Cardiac muscle cell (in vitro differentiated cells and primary cell): ENCODE measurements around the gene NCAM1. TPM values are rescaled to one million over a fixed set of nuclear protein-coding genes. Genes with fewer than 3 reads are reported as not detected.
A peak's percentile ranks its signal among the peaks of the same experiment; 100 is the strongest.
"Not testable (repeated sequence)": the region's sequence is repeated elsewhere in the genome, so short reads cannot be mapped to it uniquely, and the experiment has no call there.

Source experiments
- DNase-seq, 2 donors: peaks; one replicate each; pipeline versions ENCODE4 v3.0.0 to v3.0.0-alpha.2; 2010 to 2017; ENCODE audit warnings: low read depth in 1 of 2, low spot score in 1 of 2
- H3K27ac ChIP-seq: fragments of 200-600 bp; sonication (generic); 2 replicates; pipeline ENCODE4 v1.5.1; 2016
- H3K27me3 ChIP-seq: fragments of 200-600 bp; sonication (generic); 2 replicates; pipeline ENCODE4 v1.6.0; 2016; ENCODE audit warnings: control low read depth
- H3K36me3 ChIP-seq: fragments of 200-600 bp; sonication (generic); 2 replicates; pipeline ENCODE4 v1.5.1; 2016; ENCODE audit warnings: control low read depth
- H3K4me1 ChIP-seq: fragments of 200-600 bp; sonication (generic); 2 replicates; pipeline ENCODE4 v1.8.1; 2017; ENCODE audit warnings: low read depth, mild to moderate bottlenecking, mixed run types
- H3K4me3 ChIP-seq: fragments of 200-600 bp; sonication (generic); 2 replicates; pipeline ENCODE4 v1.5.1; 2016; ENCODE audit warnings: mild to moderate bottlenecking
- H3K9me3 ChIP-seq: fragments of 200-600 bp; sonication (generic); 2 replicates; pipeline ENCODE4 v1.5.1; 2017; ENCODE audit warnings: low read depth, mild to moderate bottlenecking, control low read depth
- polyA plus RNA-seq: library from polyadenylated mRNA; unstranded; fragments of >200 nt; fragmentation: Nextera tagmentation; extraction: Ambion mirVana; gene quantifications from 2 replicates; pipeline ENCODE4 v1.2.1, GENCODE V29; 2016
- total RNA-seq: library from RNA; depleted of rRNA; stranded (reverse); fragments of >200 nt; gene quantifications from 2 replicates; pipeline ENCODE4 v1.2.3, GENCODE V29; 2016
- TF ChIP-seq, protein P1 (sequence below): IDR thresholded peaks from 2 replicates; pipeline ENCODE4 v1.5.1; 2012; ENCODE audit warnings: low read depth, mild to moderate bottlenecking, low read length

NCAM1 gene
- total and polyA plus RNA-seq, 2 experiments from 2014 or later: 61.9 to 203 TPM

DNA sequence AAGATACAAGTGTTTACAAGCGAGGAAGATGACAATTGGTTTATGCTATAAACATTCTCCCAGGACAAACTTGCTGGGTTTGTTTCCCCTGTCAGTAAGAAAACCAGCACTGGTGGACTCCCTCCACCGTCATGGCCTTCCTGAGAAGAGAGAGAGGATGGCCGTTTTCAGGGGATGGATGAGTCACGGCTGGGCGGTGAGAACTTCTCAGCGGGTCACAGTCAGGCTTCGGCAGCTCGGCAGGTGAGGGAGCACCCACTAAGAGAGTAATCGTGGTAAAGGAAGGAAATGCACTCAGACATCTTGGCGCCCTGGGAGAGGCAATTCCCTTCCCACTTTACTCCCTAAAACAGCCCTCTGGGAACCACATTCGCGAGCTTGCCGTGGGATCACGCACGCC is 83.9 kb downstream of the NCAM1 start:
- Histone ChIP-seq H3K4me3 (no peak overlapping the region), H3K27me3 (no peaks in the 10 kb centered on the region), H3K9me3 (no peaks in the 10 kb centered on the region), H3K4me1 (no peaks in the 10 kb centered on the region), H3K27ac (no peak overlapping the region), H3K36me3 (no peaks in the 10 kb centered on the region)
- TF ChIP-seq, protein P1, sequence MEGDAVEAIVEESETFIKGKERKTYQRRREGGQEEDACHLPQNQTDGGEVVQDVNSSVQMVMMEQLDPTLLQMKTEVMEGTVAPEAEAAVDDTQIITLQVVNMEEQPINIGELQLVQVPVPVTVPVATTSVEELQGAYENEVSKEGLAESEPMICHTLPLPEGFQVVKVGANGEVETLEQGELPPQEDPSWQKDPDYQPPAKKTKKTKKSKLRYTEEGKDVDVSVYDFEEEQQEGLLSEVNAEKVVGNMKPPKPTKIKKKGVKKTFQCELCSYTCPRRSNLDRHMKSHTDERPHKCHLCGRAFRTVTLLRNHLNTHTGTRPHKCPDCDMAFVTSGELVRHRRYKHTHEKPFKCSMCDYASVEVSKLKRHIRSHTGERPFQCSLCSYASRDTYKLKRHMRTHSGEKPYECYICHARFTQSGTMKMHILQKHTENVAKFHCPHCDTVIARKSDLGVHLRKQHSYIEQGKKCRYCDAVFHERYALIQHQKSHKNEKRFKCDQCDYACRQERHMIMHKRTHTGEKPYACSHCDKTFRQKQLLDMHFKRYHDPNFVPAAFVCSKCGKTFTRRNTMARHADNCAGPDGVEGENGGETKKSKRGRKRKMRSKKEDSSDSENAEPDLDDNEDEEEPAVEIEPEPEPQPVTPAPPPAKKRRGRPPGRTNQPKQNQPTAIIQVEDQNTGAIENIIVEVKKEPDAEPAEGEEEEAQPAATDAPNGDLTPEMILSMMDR: no peak
- DNase-seq: no peak

DNA sequence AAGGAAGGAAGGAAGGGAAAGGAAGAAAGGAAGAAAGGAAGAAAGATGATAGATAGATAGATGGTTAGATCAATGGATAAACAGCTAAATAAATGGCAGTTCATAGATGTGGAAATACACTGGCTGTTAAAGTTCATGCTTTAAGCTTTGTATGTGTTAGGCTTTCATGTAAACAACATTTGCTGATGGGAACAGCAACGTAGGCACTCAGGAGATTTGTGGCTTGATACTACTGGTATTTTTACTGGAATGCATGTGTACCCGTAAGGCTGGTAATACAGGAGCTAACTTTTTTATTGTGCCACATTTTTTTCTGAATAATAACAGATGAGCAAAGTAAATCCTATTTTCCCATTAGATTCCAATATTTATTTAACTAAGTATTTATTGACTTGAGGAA is 85.6 kb downstream of the NCAM1 start:
- H3K4me1 ChIP-seq: no peaks in the 10 kb centered on the region
- H3K27ac ChIP-seq: no peak overlapping the region
- H3K36me3 ChIP-seq: no peaks in the 10 kb centered on the region
- H3K27me3 ChIP-seq: no peaks in the 10 kb centered on the region
- no peak for DNase-seq
- no peak overlapping the region for H3K4me3 ChIP-seq
- H3K9me3 ChIP-seq: no peaks in the 10 kb centered on the region
- TF ChIP-seq, protein P1: no peak

DNA sequence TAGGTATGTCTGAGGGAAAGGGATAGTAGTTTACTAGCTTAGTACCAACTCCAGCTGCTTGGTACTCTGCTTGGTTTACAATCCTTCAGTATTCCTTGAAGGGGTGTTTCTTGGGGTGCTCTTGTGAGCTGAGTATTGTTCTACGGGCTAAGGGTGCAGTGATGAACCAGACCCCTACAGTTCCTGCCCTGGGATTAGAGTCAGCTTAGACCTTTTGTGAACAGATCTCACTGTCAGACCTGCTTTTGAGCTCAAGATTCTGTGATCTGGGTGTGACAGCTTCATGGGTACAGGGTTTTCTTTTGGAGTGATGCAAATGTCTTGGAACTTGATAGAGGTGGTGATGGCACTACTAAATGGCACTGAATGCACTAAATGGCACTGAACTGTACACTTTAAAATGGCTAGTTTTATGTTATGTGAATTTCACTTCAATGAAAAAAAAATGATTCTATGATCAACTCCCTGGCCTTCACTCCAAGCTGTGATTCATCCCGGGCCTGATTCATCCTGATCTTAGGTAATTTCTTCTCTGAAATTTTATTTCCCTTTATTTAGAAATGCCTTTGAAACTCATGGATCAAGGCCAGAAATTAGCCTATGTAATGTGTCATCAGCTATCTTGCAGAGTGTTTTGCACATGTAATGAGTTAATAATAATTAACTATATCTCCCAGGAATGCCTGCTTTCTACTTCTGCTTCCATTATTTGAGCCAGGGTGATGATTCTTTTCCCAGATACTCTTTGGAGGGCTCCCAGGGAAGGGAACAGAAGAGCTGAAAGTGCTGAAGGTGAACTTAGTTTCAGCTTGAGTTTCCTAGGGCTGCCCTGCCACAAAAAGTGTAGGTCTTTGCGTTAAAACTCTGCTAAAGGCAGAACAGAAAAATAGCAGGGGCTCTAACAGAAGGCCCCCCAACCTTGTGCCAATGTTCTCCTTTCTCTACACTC is 87.9 kb downstream of the NCAM1 start:
- DNase-seq: peak in 1 of 2 donors; percentile 53
- Histone ChIP-seq H3K4me1 (no peaks in the 10 kb centered on the region), H3K27me3 (no peaks in the 10 kb centered on the region), H3K27ac (no peak overlapping the region), H3K36me3 (no peaks in the 10 kb centered on the region), H3K4me3 (no peak overlapping the region), H3K9me3 (no peaks in the 10 kb centered on the region)
- TF ChIP-seq, protein P1: no peak

DNA sequence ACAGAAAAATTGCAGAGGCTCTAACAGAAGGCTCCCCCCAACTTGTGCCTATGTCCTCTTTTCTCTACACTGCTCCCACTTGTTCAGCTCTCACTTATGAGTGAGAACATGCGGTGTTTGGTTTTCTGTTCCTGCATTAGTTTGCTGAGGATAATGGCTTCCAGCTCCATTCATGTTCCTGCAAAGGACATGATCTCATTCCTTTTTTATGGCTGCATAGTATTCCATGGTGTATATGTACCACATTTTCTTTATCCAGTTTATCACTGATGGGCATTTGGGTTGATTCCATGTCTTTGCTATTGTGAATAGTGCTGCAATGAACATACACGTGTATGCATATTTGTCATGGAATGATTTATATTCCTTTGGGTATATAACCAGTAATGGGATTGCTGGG is 91.8 kb downstream of the NCAM1 start:
- H3K4me3 ChIP-seq, H3K36me3 ChIP-seq, DNase-seq, H3K9me3 ChIP-seq, H3K27me3 ChIP-seq, H3K27ac ChIP-seq: not testable (repeated sequence)
- H3K4me1 ChIP-seq: peaks cover 16% of the 10 kb centered on the region

- no peak overlapping the region for H3K4me3 ChIP-seq
- H3K36me3 ChIP-seq: no peaks in the 10 kb centered on the region
- no peaks in the 10 kb centered on the region for H3K27me3 ChIP-seq
- TF ChIP-seq, protein P1: no peak
- no peaks in the 10 kb centered on the region for H3K9me3 ChIP-seq
- no peak overlapping the region for H3K27ac ChIP-seq
- peaks cover 16% of the 10 kb centered on the region for H3K4me1 ChIP-seq
- peak in 1 of 2 donors; percentile 31 for DNase-seq
Measured at GRCh38 chr11:113057038-113057437, 95.8 kb downstream of the NCAM1 start.

- no peaks in the 10 kb centered on the region for H3K9me3 ChIP-seq
Measured at GRCh38 chr11:113059548-113059947, 98.3 kb downstream of the NCAM1 start.

More at GRCh38 chr11:113059548-113059947, 98.3 kb downstream of the NCAM1 start:
- TF ChIP-seq, protein P1: no peak
- peaks cover 15% of the 10 kb centered on the region for H3K4me1 ChIP-seq
- no peak overlapping the region for H3K4me3 ChIP-seq
- no peaks in the 10 kb centered on the region for H3K27me3 ChIP-seq
- no peaks in the 10 kb centered on the region for H3K36me3 ChIP-seq
- H3K27ac ChIP-seq: no peak overlapping the region
- DNase-seq: no peak
